Activated CD8-positive, alpha-beta memory T cell treated with anti-CD3 and anti-CD28 coated beads for 36 hours (primary cell): ENCODE measurements around the gene TRIM47. TPM values are rescaled to one million over a fixed set of nuclear protein-coding genes. Genes with fewer than 3 reads are reported as not detected.
"Not testable (repeated sequence)": the region's sequence is repeated elsewhere in the genome, so short reads cannot be mapped to it uniquely, and the experiment has no call there.

Experiments
- CTCF ChIA-PET: fragments of 350-600 bp; sonication (Branson Sonifier 250); formaldehyde crosslinking; loops from one replicate; lab custom pipeline; 2021; ENCODE audit warnings: antibody characterized with exemption; lab: Charles Lee
- POLR2A ChIA-PET: fragments of 350-600 bp; sonication (Branson Sonifier 250); formaldehyde crosslinking; loops from one replicate; lab custom pipeline; 2021; ENCODE audit warnings: antibody characterized with exemption; lab: Charles Lee
- total RNA-seq, 2 experiments: library from RNA; stranded (reverse); gene quantifications; one replicate each; pipeline ENCODE4 v1.2.3, GENCODE V29; 2021

The TRIM47 gene
- total RNA-seq, 2 experiments from 2014 or later = 15.6 to 17.5 TPM

DNA sequence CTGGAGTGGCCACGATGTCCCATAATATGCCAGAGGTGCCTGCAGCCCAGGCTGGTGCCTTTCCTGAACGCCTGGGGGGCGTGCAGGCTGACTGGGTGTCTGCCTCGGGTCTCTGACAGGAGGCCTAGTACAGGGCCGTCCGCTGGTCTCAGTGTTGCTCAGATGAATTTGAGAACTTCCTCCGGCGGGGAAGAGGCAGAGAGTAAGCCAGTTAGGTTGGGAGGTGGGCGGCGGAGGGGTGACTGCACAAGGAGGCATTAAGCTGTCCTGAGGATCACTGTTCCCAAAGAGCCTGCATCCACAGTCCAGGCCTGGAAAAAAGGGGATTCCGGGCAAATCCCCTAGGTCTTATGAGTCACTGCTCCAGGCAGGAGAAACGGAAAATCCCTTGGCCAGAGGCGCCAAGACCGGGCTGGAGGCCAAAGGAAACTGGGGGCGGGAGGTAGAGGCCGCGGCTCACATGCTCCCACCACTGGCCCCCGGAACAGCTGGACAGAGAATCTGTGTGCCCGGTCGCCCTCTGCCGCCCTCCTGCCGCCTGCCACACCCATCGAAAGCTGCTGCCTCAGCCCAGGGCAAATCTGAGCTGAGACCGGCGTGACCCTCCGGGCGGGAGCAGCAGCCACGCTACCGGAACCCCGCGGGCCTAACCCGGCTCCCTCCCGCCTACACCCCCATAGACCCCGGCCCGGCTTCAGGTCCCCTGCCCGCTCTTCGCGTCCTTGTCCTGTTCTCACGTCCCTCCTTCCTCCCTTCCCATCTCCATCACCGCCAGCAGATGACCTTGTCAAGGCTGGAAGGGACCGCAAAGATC is 1.2 kb downstream of the TRIM47 start:
- POLR2A ChIA-PET = interaction anchor here (1.4 to 2.0 kb wide), 3 partner anchors 20 to 97 kb away, joined by 5 to 13 read pairs (median 5); partner anchors contain the start of genes TRIM65 and WBP2

DNA sequence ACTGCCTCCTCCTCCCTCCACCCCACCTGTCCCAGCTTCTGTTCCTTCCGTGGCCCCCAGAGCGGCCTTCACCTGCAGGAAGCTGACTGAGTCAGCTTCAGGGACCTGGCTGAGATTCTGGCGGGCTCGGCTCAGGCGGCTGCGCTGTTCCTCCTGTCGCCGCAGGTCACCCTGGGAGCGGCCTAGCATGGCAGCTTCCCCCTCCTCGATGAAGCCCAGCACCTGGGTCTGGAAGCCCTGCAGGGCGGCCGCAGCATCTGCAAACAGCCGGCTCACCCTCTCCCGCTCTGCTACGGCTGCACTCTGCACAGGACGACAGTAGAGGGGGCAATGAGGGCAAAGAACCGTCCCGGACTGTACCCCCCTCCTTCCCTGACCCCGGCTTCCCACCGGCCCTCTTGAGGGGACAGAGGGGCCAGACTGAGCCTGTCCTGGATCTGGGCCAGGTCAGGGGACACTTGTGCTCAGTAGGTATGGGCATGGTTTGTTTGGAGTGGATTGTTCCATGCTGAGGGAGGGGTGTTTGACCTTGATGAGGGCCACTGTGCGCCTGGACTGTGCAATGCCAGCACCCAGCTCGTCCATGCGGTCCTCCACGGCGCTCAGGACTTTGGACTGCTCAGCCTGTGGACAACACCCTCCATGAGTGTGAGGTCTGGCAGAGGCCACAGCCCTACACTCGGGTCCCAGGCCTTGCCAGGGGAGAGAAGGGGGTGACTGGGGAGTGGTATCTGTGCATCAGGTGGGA is 2.0 kb downstream of the TRIM47 start:
- CTCF ChIA-PET = interaction anchor here (0.5 to 8.2 kb wide), 11 partner anchors 9 to 580 kb away, joined by 3 to 62 read pairs (median 9); partner anchors contain the start of genes TRIM65 and UNC13D
- POLR2A ChIA-PET = interaction anchor here (0.6 to 2.0 kb wide), 8 partner anchors 12 to 101 kb away, joined by 3 to 13 read pairs (median 4); partner anchors contain the start of genes TRIM65, UNC13D and WBP2

More for the DNA sequence above, 1.2 kb downstream of the TRIM47 start:
- CTCF ChIA-PET = interaction anchor here (0.6 to 8.2 kb wide), 9 partner anchors 14 to 142 kb away, joined by 3 to 62 read pairs (median 4); partner anchors contain the start of gene TRIM65

DNA sequence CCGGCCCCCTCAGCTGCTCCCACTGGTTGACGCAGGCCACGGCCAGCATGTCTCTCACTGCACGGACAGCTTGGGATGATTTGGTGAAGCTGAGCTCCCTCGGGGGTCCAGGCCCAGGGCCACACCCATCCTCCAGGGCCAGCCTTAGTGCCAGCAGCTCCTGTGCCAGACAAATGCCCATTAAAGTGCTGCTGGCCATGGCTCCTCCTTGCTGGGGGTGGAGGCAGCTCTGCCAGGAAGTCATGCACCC is 2.5 kb downstream of the TRIM47 start:
- CTCF ChIA-PET = interaction anchor here (0.5 to 8.2 kb wide), 11 partner anchors 9 to 130 kb away, joined by 3 to 62 read pairs (median 4); partner anchors contain the start of genes TRIM65, UNC13D and UNK
- POLR2A ChIA-PET = interaction anchor here (0.6 to 2.0 kb wide), 8 partner anchors 11 to 100 kb away, joined by 3 to 13 read pairs (median 4); partner anchors contain the start of genes TRIM65, UNC13D and WBP2

DNA sequence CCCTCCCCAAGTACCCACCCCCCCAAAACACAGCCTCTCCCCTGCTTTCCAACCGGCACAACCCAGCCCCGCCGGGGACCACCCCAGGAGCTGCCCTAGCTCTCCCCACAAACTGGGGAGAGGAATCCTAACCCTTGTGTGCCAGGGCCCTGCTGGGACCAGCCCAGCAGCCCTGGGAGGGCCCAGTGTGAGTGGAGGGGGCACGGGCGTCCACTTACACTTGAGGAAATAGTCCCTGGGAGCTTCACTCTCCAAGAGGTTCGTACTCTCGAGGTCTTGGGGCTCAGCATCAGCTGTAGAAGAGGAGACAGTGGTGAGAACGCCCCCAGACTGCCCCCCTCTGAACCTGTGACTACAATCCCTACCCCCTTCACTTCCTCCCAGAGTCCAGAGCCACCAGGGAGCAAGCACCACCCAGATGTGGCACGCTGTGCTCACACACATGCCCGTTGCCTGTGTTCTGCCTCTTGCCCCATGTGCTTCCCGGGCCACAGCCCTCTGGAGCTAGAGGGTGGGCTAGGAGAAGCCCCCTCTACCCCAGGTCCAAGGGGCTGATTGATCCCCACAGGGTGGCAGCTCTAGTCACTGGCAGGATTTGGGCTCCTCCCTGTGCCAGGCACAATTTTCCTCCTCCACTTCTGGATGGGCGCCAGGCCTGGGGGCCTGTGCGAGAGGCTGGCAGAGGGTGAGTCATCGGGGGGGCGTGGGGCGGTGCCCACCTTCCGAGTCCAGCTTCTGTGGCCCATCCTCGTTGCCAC is 3.0 kb downstream of the TRIM47 start:
- ChIA-PET POLR2A (interaction anchor here (0.6 to 2.0 kb wide), 8 partner anchors 11 to 100 kb away, joined by 3 to 13 read pairs (median 4); partner anchors contain the start of genes TRIM65, UNC13D and WBP2), CTCF (interaction anchor here (0.5 to 8.2 kb wide), 12 partner anchors 10 to 131 kb away, joined by 3 to 62 read pairs (median 4); partner anchors contain the start of genes TRIM65, UNC13D and UNK)

DNA sequence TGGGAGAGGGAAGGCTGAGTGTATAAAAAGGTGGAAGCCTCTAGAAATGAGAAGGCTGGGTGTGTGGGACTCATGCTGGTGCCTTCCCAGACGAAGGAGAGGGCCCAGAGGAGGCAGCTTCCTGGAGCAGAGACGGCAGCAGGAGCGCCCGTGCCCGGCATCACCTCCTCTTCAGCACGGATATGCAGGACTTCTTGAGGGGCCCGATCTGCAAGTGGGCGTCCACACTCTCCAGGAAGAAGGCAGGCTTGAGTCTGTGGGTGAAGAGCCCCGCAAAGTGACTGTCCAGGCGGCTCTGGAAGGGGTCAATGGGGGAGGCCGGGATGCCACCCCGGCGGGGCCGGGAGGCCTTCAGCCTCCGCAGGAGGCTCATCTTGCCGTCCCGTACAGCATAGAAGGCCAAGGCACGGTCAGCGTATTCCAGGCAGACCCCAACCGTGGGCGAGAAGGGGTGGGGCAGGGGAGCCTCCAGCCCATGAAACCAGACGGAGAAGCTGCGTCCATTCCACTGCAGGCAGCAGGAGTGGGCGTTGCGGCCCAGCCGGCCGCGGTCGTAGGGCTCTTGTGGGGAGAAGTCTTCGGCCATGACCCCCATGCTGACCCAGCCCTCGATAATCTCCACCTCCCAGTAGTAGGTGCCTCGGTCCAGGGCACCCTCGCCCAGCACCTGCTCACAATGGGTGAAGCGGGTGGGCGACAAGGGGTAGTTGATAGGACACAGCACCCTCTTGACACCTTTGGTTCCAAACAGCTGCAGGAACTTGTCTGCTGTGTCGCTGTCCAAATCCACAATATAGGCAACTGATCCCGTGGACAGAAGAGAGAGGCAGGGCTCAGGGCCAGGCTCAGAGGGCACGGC is 3.8 kb downstream of the TRIM47 start:
- POLR2A ChIA-PET = no interaction called here
- CTCF ChIA-PET = interaction anchor here (1.2 to 8.2 kb wide), 6 partner anchors 12 to 30 kb away, joined by 3 to 62 read pairs (median 12); partner anchors contain the start of genes TRIM65 and UNC13D

DNA sequence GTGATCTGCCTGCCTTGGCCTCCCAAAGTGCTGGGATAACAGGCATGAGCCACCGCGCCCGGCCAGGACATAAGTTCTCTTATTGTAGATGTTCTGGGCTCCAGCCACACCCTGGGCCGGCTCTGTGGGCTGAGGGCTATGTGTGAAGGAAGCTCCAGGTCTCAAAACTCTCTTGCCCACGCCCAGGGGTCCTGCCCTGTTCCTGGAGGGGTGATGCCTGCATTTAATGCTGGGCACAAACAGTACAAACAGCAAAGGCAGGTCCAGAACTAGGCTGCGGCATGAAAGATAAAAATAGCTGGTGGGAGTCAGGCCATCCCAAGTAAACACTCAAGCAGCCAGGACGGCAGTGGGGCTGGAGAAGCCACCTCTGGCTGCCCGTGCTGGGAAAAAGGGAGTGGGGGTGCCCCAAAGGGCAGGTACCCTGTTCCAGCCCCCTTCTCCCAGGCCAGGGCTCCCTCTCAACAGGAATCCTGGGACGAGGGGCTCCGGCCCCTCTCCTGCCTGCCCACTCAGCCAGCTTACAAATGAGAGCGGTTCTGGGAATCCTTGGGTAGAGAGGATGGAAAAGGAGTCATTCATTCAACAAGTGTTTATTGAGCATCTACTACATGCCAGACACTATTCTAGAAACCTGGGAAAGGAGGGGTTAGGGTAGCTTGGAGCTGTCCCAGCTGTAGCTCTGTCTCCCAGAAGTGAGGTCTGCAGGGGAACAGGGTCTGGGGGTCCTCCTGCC is 4.6 kb downstream of the TRIM47 start:
- CTCF ChIA-PET = interaction anchor here (1.3 to 8.2 kb wide), 3 partner anchors 11 to 27 kb away, joined by 3 to 62 read pairs (median 3); partner anchors contain the start of gene TRIM65
- POLR2A ChIA-PET = interaction anchor here (0.6 to 1.0 kb wide), 2 partner anchors 9 to 233 kb away, joined by 4 to 8 read pairs; no protein-coding TSS in a partner anchor

DNA sequence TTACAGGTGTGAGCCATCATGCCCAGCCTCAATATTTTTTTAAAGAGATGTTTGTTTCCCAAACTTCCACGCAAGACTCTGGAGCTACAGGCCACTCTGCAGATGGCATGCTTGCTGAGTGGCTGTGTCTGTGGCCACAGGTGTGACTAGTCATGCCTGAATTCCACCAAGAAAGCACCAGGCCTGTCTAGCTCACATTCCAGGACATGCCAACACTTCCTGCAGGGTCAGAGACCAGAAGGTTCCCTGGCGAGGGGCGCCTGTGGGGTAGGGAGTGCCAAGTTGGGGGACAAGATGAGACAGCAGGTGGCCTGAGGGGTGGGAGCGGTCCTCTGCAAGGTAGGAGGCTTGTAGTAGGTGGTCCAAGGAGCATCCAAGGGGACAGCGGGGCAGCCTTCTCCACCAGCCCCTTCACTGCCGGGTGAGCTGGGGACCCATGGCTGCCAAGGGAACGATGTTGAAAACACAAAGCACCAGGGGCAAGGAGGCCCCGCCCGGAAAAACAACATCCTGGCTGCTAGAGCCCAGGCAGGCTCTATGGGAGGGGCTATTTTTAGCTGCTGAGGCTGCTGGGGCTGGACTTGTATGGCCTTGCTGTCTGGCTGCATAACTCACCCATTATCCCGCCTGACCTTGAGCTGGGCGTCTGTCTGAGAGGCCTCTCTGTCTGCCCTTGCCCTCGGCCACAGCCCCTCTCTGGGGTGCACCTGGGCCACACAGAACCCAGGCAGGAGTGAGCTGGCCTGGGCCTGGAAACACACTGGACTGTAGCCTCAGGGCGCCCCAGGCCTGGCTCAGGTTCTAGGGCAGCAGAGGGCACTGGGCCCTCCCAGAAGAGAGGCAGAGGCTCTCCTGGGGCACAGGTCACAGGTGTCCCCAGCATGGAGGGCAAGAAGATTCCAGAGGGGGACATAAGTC is 5.7 kb downstream of the TRIM47 start:
- CTCF ChIA-PET = interaction anchor here (1.0 to 8.2 kb wide), 4 partner anchors 10 to 119 kb away, joined by 3 to 62 read pairs (median 4); partner anchors contain the start of gene TRIM65
- POLR2A ChIA-PET = interaction anchor here (1.0 kb wide), 1 partner anchor 8 kb away, joined by 4 read pairs; no protein-coding TSS in a partner anchor

DNA sequence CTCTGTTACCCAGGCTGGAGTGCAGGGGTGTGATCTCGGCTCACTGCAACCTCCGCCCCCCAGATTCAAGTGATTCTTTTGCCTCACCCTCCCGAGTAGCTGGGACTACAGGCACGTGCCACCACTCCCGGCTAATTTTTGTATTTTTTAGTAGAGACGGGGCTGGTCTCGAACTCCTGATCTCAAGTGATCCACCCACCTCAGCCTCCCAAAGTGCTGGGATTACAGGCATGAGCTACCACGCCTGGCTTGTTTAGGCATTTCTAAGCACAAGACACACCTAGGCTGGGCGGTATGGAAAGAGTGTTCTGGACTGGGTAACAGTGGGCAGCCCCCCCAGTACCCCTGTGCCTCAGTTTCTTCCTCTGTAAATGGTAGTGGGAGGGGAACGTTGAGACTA is 8.2 kb downstream of the TRIM47 start:
- CTCF ChIA-PET, POLR2A ChIA-PET: not testable (repeated sequence)

DNA sequence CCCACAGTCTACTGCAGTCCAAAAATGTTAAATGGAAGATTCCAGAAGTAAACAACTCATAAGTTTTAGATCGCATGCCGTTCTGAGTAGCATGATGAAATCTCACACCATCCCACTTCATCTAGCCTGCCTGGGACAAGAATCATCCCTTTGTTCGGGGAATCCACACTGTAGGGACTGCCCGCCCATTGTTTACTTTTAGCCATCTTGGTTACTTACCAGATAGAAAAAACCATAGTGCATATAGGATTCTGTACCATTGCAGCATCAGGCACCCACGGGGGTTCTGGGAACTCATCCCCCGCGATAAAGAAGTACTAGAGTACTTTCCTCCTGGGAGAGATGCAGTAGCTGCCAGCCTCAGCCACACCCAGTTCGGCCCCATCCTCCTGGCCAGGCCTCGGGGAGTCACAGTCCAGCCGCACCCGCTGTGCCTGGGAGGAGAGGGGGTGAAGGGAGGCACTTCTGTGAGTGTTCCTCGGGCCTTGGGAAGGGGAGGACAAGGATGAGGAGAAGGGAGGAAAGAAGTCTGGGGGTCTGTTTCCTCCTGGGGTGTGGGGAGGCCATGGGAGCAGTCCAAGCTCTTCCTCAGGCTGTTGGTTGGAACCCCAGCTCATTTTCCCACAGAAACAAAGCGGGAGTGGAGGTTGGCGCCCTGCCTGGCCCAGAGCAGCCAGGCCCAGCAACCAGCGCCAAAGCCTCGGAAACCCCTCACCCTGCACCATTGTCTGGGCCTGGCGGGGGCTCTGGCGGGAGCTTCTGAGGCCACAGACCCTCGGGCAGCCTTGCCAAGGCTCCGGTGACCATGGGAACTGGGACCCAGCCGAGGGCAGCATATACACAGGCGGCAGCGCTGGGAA is 8.9 kb downstream of the TRIM47 start:
- CTCF ChIA-PET = no interaction called here
- POLR2A ChIA-PET = no interaction called here

DNA sequence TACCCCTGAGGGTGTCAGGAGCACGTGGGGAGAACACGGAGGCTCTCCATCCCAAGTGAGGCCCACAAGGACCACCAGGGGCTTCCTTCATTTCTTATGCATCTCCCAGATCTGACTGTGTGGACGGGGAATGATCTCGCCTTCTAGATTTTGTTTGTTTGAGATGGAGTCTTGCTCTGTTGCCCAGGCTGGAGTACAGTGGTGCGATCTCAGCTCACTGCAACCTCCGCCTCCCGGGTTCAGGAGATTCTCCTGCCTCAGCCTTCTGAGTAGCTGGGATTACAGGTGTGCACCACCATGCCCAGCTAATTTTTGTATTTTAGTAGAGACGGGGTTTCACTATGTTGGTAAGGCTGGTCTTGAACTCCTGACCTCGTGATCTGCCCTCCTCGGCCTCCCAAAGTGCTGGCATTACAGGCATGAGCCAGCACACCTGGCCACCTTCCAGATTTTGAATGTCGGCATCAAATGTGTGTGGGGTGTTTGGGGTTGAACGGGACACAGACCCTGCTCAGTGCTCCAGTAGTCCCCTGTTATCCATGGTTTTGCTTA is 9.6 kb downstream of the TRIM47 start:
- CTCF ChIA-PET = interaction anchor here (1.8 kb wide), 1 partner anchor 13 kb away, joined by 6 read pairs; no protein-coding TSS in a partner anchor
- POLR2A ChIA-PET = not testable (repeated sequence)

DNA sequence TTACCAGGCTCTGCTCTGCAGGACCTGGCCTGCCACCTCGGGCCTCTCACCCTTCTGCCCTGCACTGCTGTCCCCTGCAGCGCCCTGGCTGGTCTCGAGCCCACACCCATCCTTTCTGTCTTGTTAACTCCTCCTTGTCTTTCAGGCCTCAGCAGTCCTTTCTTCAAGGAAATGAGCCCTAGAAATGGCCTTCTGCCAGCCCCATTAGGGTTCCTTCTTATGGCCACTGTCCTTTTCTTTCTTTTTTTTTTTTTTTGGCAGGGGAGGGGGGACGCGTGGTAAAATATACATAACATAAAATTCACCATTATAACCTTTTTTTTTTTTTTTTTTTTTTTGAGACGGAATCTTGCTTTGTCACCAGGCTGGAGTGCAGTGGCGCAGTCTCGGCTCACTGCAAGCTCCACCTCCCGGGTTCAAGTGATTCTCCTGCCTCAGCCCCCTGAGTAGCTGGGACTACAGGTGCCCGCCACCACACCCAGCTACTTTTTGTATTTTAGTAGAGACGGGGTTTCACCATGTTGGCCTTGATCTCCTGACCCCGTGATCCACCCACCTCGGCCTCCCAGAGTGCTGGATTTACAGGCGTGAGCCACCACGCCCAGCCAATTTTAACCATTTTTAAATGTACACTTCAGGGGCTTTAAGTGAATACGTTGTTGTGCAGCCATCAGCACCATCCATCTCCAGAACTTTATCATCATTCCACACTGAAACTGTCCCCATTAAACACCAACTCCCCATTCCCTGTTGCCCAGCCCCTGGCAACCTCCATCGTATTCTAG is 12.8 kb downstream of the TRIM47 start:
- CTCF ChIA-PET = interaction anchor here (0.6 to 5.3 kb wide), 6 partner anchors 10 to 199 kb away, joined by 3 to 62 read pairs (median 4); partner anchors contain the start of genes MRPL38, TRIM47 and WBP2
- POLR2A ChIA-PET = interaction anchor here (0.6 to 1.8 kb wide), 4 partner anchors 7 to 254 kb away, joined by 3 to 16 read pairs (median 4); partner anchors contain the start of gene WBP2

DNA sequence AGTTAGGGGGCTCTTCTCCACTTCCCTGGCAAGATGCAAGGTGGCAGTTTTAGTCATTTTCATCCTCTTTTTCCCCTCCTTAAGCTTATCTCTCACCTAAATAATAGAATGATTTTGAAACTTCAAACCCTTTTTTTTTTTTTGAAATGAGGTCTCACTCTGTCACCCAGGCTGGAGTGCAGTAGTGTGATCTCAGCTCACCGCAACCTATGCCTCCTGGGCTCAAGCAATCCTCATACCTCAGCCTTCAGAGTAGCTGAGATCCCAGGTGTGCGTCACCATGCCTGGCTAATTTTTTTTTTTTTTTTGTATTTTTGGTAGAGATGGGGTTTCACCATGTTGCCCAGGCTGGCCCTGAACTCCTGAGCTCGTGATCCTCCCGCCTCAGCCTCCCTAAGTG is 13.5 kb downstream of the TRIM47 start:
- CTCF ChIA-PET = interaction anchor here (0.6 to 5.3 kb wide), 5 partner anchors 9 to 200 kb away, joined by 3 to 62 read pairs (median 4); partner anchors contain the start of genes MRPL38, TRIM47 and WBP2
- POLR2A ChIA-PET = interaction anchor here (1.0 to 1.8 kb wide), 3 partner anchors 8 to 11 kb away, joined by 4 to 16 read pairs (median 4); partner anchors contain the start of gene WBP2

DNA sequence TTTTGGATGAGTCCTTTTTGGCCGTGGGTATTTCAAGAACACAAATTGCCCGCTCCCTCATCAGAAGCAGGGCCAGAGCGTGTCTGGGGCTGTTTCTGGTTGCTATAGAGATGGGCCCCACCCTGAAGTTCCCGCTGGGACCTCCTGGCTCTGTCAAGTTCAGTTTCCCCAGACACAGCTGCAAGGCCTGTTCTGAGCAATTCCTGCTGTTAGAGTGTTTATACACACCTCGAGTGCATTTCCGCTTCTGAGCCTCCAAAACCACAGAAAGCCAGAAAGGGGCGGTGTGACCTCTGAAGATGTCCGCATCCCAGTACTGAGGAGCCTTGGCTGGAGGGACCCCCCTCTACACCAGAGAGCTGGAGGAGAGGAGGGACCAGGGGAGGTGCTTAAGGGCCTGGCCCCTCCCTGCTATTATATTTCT is 13.9 kb downstream of the TRIM47 start:
- ChIA-PET CTCF (interaction anchor here (0.8 to 5.3 kb wide), 5 partner anchors 9 to 40 kb away, joined by 3 to 62 read pairs (median 4); partner anchors contain the start of genes MRPL38, TRIM47 and WBP2), POLR2A (interaction anchor here (1.0 to 1.8 kb wide), 3 partner anchors 9 to 12 kb away, joined by 4 to 16 read pairs (median 4); partner anchors contain the start of gene WBP2)
